HEK293T (cell line): ENCODE data around the gene MOV10L1.

Experiments used
- BHLHE40 ChIP-seq: fragments of 450-650 bp; IDR thresholded peaks from 2 replicates; pipeline ENCODE4 v1.6.1; 2016; ENCODE audit warnings: mild to moderate bottlenecking, moderate library complexity, borderline replicate concordance
- ELF4 ChIP-seq: fragments of 450-650 bp; IDR thresholded peaks from 2 replicates; pipeline ENCODE4 v1.6.1; 2017; ENCODE audit warnings: antibody characterized with exemption
- FOXM1 ChIP-seq: fragments of 450-650 bp; IDR thresholded peaks from 2 replicates; pipeline ENCODE4 v1.6.1; 2017; ENCODE audit warnings: mild to moderate bottlenecking, borderline replicate concordance
- NFRKB ChIP-seq: fragments of 450-650 bp; IDR thresholded peaks from 2 replicates; pipeline ENCODE4 v1.6.1; 2016; ENCODE audit warnings: mild to moderate bottlenecking, moderate library complexity
- TARDBP ChIP-seq: fragments of 450-650 bp; IDR thresholded peaks from 2 replicates; pipeline ENCODE4 v1.6.1; 2016

- TF ChIP-seq ELF4 = no peak
- no peak for TF ChIP-seq TARDBP
- TF ChIP-seq FOXM1 = no peak
- no peak for TF ChIP-seq NFRKB
- TF ChIP-seq BHLHE40 = no peak
Measured at GRCh38 chr22:50044485-50045118, 45.2 kb upstream of the MOV10L1 start.
